Gastrocnemius medialis (tissue), 4 donors: ENCODE data around the gene BRWD1. TPM values are rescaled to one million over a fixed set of nuclear protein-coding genes. Genes with fewer than 3 reads are reported as not detected.

Experiments
- ATAC-seq, 2 donors: fragments of 150-250 bp; one replicate each; pipeline ENCODE4 v1.9.1; 2016
- DNase-seq, 2 donors: peaks; one replicate each; pipeline ENCODE4 v3.0.0-alpha.2; 2019
- H3K27ac ChIP-seq, 4 donors: fragments of 200-600 bp; sonication (generic); 1 replicate in 1 of 4; 2 replicates in 3 of 4; pipeline ENCODE4 v1.5.1; 2016 to 2018; ENCODE audit warnings: mild to moderate bottlenecking in 2 of 4, moderate library complexity in 1 of 4
- H3K27me3 ChIP-seq, 3 donors: fragments of 200-600 bp; sonication (generic) in 2 of 3; 1 replicate in 1 of 3; 2 replicates in 2 of 3; pipeline versions ENCODE4 v1.5.1 to v1.6.0; 2016 to 2019; ENCODE audit warnings: mild to moderate bottlenecking in 1 of 3, moderate library complexity in 1 of 3
- H3K36me3 ChIP-seq, 2 donors: fragments of 200-600 bp; sonication (generic) in 1 of 2; one replicate each; pipeline ENCODE4 v1.5.1; 2017 to 2018
- H3K4me1 ChIP-seq, 2 donors: fragments of 200-600 bp; sonication (generic) in 1 of 2; one replicate each; pipeline ENCODE4 v1.5.1; 2016 to 2017; ENCODE audit warnings: mild to moderate bottlenecking in 2 of 2
- H3K4me3 ChIP-seq, 4 donors: fragments of 200-600 bp; sonication (generic) in 3 of 4; 1 replicate in 1 of 4; 2 replicates in 3 of 4; pipeline ENCODE4 v1.5.1; 2016 to 2019; ENCODE audit warnings: mild to moderate bottlenecking in 2 of 4
- H3K9me3 ChIP-seq, 3 donors: fragments of 200-600 bp; sonication (generic) in 2 of 3; 1 replicate in 1 of 3; 2 replicates in 2 of 3; pipeline ENCODE4 v1.5.1; 2016 to 2019
- CTCF ChIP-seq, 5 experiments: fragments of 450-650 bp in 3 of 5; fragments of 200-600 bp in 2 of 5; sonication (generic) in 2 of 5; IDR thresholded peaks in 4 of 5; conservative IDR thresholded peaks in 1 of 5; 1 replicate in 4 of 5; 2 replicates in 1 of 5; pipeline ENCODE4 v1.5.1; 2016 to 2019; ENCODE audit warnings: antibody characterized with exemption in 5 of 5, mild to moderate bottlenecking in 3 of 5, moderate library complexity in 3 of 5
- POLR2A ChIP-seq, 2 donors: fragments of 450-650 bp; IDR thresholded peaks; one replicate each; pipeline ENCODE4 v1.6.1; 2017; ENCODE audit warnings: antibody characterized with exemption in 2 of 2, mild to moderate bottlenecking in 2 of 2, moderate library complexity in 2 of 2
- in situ Hi-C, 4 donors: fragments of 200-750 bp; cut with MboI; loops; one replicate each; pipeline versions ENCODE4 v1.15.0 to v1.8.0; 2017; ENCODE audit warnings: low sequenced_read_pairs in 4 of 4
- intact Hi-C: fragments of 100-400 bp; cut with DNase I; formaldehyde crosslinking; loops from one replicate; pipeline ENCODE4 v1.15.1; 2023; ENCODE audit warnings: low total_unique reads
- total RNA-seq, 4 donors: library from RNA; depleted of rRNA; stranded (reverse); fragments of >200 nt; gene quantifications; one replicate each; pipeline versions ENCODE4 v1.1.0 to v1.2.3, GENCODE V29; 2016

Gene BRWD1
- total RNA-seq, 4 donors from 2014 or later: 42.2 to 65.7 (median 50.4) TPM

GRCh38 chr21:39193380-39193779 is 120.1 kb downstream of the BRWD1 start:
- Histone ChIP-seq H3K36me3 (peaks cover 0 to 47% of the 10 kb centered on the region in 2 donors), H3K4me1 (no peaks in the 10 kb centered on the region), H3K27me3 (no peaks in the 10 kb centered on the region), H3K27ac (no peak overlapping the region), H3K4me3 (no peak overlapping the region), H3K9me3 (no peaks in the 10 kb centered on the region)
- in situ Hi-C loops (loop anchor here in 2 of 4 donors (25.0 kb wide), 1 partner anchor 194 kb away; a partner anchor contains a TSS), intact Hi-C loops (no loop called here)
- DNase-seq (no peak), ATAC-seq (no peak)
- TF ChIP-seq POLR2A (IDR thresholded peaks at IDR 0.05) (no peak), CTCF (IDR thresholded peaks at IDR 0.05 in 4 of 5, conservative IDR thresholded peaks at IDR 0.05 in 1 of 5) (no peak)

- ATAC-seq: no peak
- no peaks in the 10 kb centered on the region for H3K4me1 ChIP-seq
- TF ChIP-seq CTCF (IDR thresholded peaks at IDR 0.05 in 4 of 5, conservative IDR thresholded peaks at IDR 0.05 in 1 of 5) (no peak), POLR2A (IDR thresholded peaks at IDR 0.05) (no peak)
- H3K36me3 ChIP-seq: peaks cover 0 to 17% of the 10 kb centered on the region in 2 donors
- in situ Hi-C loops: loop anchor here in 3 of 4 donors (5.0 to 25.0 kb wide), 3 partner anchors 85 to 197 kb away; a partner anchor contains a TSS
- no peaks in the 10 kb centered on the region for H3K9me3 ChIP-seq
- H3K27me3 ChIP-seq: no peaks in the 10 kb centered on the region
- no peak overlapping the region for H3K4me3 ChIP-seq
- intact Hi-C loops: no loop called here
- no peak for DNase-seq
- no peak overlapping the region for H3K27ac ChIP-seq
These were observed 123.4 kb downstream of the BRWD1 start for GRCh38 chr21:39189857-39190604.

DNA sequence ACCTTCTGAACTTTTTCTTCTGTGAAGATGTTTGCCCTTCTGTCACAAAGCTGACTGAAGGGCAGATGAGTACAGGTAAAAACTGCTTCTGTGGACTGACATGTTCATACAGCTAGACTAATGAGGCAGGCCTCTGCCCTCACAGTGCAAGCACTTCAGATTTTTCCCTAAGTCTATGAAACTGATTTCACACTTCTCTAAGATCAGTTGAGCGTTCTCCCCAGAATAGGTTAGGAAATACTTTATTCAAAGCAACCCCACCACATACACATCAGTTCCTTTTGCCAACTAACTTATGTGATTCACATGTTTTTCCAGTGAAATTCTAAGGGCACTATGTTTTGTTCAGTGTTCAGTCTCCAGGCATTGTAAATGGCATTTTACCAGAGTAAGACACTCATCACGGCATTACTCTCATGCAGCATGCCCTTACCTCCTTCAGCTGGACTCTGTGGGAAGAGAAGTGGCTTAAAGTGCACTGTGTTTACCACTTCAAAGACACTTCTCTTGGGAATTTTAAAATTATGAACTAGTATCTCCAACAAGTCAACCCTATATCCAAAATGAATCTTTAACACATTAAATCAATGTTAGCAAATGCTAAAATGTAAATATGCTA is 124.8 kb downstream of the BRWD1 start:
- Histone ChIP-seq H3K9me3 (no peaks in the 10 kb centered on the region), H3K4me3 (no peak overlapping the region), H3K4me1 (peaks cover 0 to 3% of the 10 kb centered on the region in 2 donors), H3K27me3 (no peaks in the 10 kb centered on the region), H3K36me3 (peaks cover 0 to 5% of the 10 kb centered on the region in 2 donors), H3K27ac (no peak overlapping the region)
- intact Hi-C loops: no loop called here
- in situ Hi-C loops: loop anchor here in 3 of 4 donors (5.0 to 25.0 kb wide), 3 partner anchors 84 to 199 kb away; a partner anchor contains a TSS
- ATAC-seq (no peak), DNase-seq (no peak)
- TF ChIP-seq CTCF (IDR thresholded peaks at IDR 0.05 in 4 of 5, conservative IDR thresholded peaks at IDR 0.05 in 1 of 5) (no peak), POLR2A (IDR thresholded peaks at IDR 0.05) (no peak)

DNA sequence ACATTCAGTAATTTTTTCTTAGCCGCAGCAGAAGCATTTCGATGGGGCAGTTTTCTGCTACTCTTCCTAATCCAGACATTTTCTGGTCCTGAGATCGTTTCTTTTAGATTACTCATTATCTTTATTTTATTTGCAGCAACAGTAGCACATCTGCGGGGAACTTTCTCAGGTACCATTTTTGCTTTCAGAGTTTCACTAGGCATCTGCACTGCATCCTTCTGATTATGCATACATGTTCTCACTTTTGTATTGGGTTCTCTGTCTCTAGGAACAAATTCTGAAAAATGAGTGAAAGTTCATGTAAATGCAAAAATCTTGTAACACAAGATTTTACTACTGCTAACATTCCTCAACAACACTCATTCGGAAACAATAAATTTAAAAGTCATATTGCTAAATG is 126.3 kb downstream of the BRWD1 start:
- H3K4me3 ChIP-seq: no peak overlapping the region
- in situ Hi-C loops (loop anchor here in 3 of 4 donors (5.0 to 25.0 kb wide), 3 partner anchors 82 to 200 kb away; a partner anchor contains a TSS), intact Hi-C loops (no loop called here)
- ATAC-seq (no peak), DNase-seq (no peak)
- peaks cover 5 to 7% of the 10 kb centered on the region in 2 donors for H3K4me1 ChIP-seq
- no peaks in the 10 kb centered on the region for H3K36me3 ChIP-seq
- H3K27me3 ChIP-seq: no peaks in the 10 kb centered on the region
- no peak overlapping the region for H3K27ac ChIP-seq
- TF ChIP-seq POLR2A (IDR thresholded peaks at IDR 0.05): no peak
- no peak for TF ChIP-seq CTCF (IDR thresholded peaks at IDR 0.05 in 4 of 5, conservative IDR thresholded peaks at IDR 0.05 in 1 of 5)
- H3K9me3 ChIP-seq: no peaks in the 10 kb centered on the region
